H9 (cell line): Measurements from ENCODE around the gene CWC22. TPM values are rescaled to one million over a fixed set of nuclear protein-coding genes. Genes with fewer than 3 reads are reported as not detected.

Experiments used
- DNase-seq: peaks from one replicate; pipeline ENCODE4 v3.0.0-alpha.2; 2017
- H2AFZ ChIP-seq: one replicate; pipeline ENCODE4 v1.6.1; 2013; ENCODE audit warnings: mild to moderate bottlenecking, low read length, control low read depth, moderate library complexity
- H2AK5ac ChIP-seq: 2 replicates; pipeline ENCODE4 v1.6.1; 2013; ENCODE audit warnings: low read length, control low read depth, mixed read lengths; ENCODE audit not compliant: insufficient read length
- H2BK120ac ChIP-seq: one replicate; pipeline ENCODE4 v1.6.1; 2013; ENCODE audit warnings: low read depth, mild to moderate bottlenecking, low read length, control low read depth, inconsistent platforms; ENCODE audit not compliant: poor library complexity, severe bottlenecking
- H2BK12ac ChIP-seq: 2 replicates; pipeline ENCODE4 v1.6.1; 2013; ENCODE audit warnings: low read length, control low read depth, mixed read lengths, low read depth; ENCODE audit not compliant: insufficient read length
- H2BK15ac ChIP-seq: 2 replicates; pipeline ENCODE4 v1.6.1; 2013; ENCODE audit warnings: low read depth, low read length, control low read depth
- H2BK20ac ChIP-seq: one replicate; pipeline ENCODE4 v1.6.1; 2013; ENCODE audit warnings: low read depth, mild to moderate bottlenecking, low read length, control low read depth, inconsistent platforms; ENCODE audit not compliant: poor library complexity, severe bottlenecking
- H2BK5ac ChIP-seq: 2 replicates; pipeline ENCODE4 v1.6.1; 2013; ENCODE audit warnings: low read length, control low read depth, mixed read lengths; ENCODE audit not compliant: insufficient read length
- H3K14ac ChIP-seq: 2 replicates; pipeline ENCODE4 v1.6.1; 2013; ENCODE audit warnings: low read length, control low read depth; ENCODE audit not compliant: insufficient read depth
- H3K18ac ChIP-seq: 2 replicates; pipeline ENCODE4 v1.6.1; 2013; ENCODE audit warnings: low read depth, mild to moderate bottlenecking, mixed read lengths, low read length, control low read depth; ENCODE audit not compliant: insufficient read length
- H3K23ac ChIP-seq: 2 replicates; pipeline ENCODE4 v1.6.1; 2013; ENCODE audit warnings: low read length, control low read depth, mixed read lengths, low read depth; ENCODE audit not compliant: insufficient read length
- H3K23me2 ChIP-seq: 2 replicates; pipeline ENCODE4 v1.6.1; 2013; ENCODE audit warnings: low read depth, mild to moderate bottlenecking, mixed read lengths, low read length, control low read depth; ENCODE audit not compliant: insufficient read length, poor library complexity, severe bottlenecking
- H3K27ac ChIP-seq: 2 replicates; pipeline ENCODE4 v1.5.1; 2013; ENCODE audit warnings: low read length, control low read depth, mixed read lengths, low read depth; ENCODE audit not compliant: insufficient read length
- H3K27me3 ChIP-seq: 2 replicates; pipeline ENCODE4 v1.6.1; 2013; ENCODE audit warnings: low read length, control low read depth, inconsistent platforms; ENCODE audit not compliant: insufficient read depth
- H3K4ac ChIP-seq: 2 replicates; pipeline ENCODE4 v1.6.1; 2013; ENCODE audit warnings: low read depth, mild to moderate bottlenecking, control low read depth, inconsistent platforms, low read length, moderate library complexity
- H3K4me1 ChIP-seq: 2 replicates; pipeline ENCODE4 v1.6.1; 2013; ENCODE audit warnings: low read length, control low read depth, inconsistent platforms; ENCODE audit not compliant: insufficient read depth
- H3K4me2 ChIP-seq: 2 replicates; pipeline ENCODE4 v1.6.1; 2013; ENCODE audit warnings: low read length, control low read depth, mixed read lengths; ENCODE audit not compliant: insufficient read length, insufficient read depth
- H3K56ac ChIP-seq: 2 replicates; pipeline ENCODE4 v1.6.1; 2013; ENCODE audit warnings: low read depth, mild to moderate bottlenecking, mixed read lengths, low read length, control low read depth; ENCODE audit not compliant: insufficient read length
- H3K79me1 ChIP-seq: 2 replicates; pipeline ENCODE4 v1.6.1; 2013; ENCODE audit warnings: low read depth, mild to moderate bottlenecking, moderate library complexity, low read length, control low read depth, inconsistent platforms; ENCODE audit not compliant: insufficient read depth, poor library complexity, severe bottlenecking
- H3K79me2 ChIP-seq: 2 replicates; pipeline ENCODE4 v1.6.1; 2013; ENCODE audit warnings: low read length, control low read depth, inconsistent platforms; ENCODE audit not compliant: insufficient read depth
- H3K9ac ChIP-seq: 2 replicates; pipeline ENCODE4 v1.6.1; 2013; ENCODE audit warnings: low read length, control low read depth, mixed read lengths; ENCODE audit not compliant: insufficient read length; ENCODE audit errors: extremely low read depth
- H3K9me3 ChIP-seq: one replicate; pipeline ENCODE4 v1.6.1; 2013; ENCODE audit warnings: low read depth, low read length, inconsistent platforms; ENCODE audit not compliant: control insufficient read depth
- H3T11ph ChIP-seq: one replicate; pipeline ENCODE4 v1.6.1; 2013; ENCODE audit warnings: mild to moderate bottlenecking, low read length, control low read depth, inconsistent platforms
- H4K20me1 ChIP-seq: one replicate; pipeline ENCODE4 v1.6.1; 2013; ENCODE audit not compliant: control insufficient read depth, insufficient read length, insufficient read depth
- H4K5ac ChIP-seq: 2 replicates; pipeline ENCODE4 v1.6.1; 2013; ENCODE audit warnings: low read depth, mild to moderate bottlenecking, mixed read lengths, low read length, control low read depth; ENCODE audit not compliant: insufficient read length
- H4K8ac ChIP-seq: replicated peaks from 2 replicates; pipeline ENCODE4 v1.6.1; 2013; ENCODE audit warnings: low read length, control low read depth, mixed read lengths, low read depth; ENCODE audit not compliant: insufficient read length
- H4K91ac ChIP-seq: 2 replicates; pipeline ENCODE4 v1.6.1; 2013; ENCODE audit warnings: low read depth, mild to moderate bottlenecking, moderate library complexity, mixed read lengths, low read length, control low read depth; ENCODE audit not compliant: insufficient read length
- H3K27ac Mint-ChIP-seq, 3 experiments: 2 replicates in 2 of 3; 3 replicates in 1 of 3; pipeline ENCODE4 v1.8.0; 2020 to 2021; ENCODE audit warnings: mixed read lengths in 3 of 3, mild to moderate bottlenecking in 1 of 3, moderate library complexity in 1 of 3
- H3K27me3 Mint-ChIP-seq: 2 replicates; pipeline ENCODE4 v1.8.0; 2021; ENCODE audit warnings: low read depth, mild to moderate bottlenecking, moderate library complexity, mixed read lengths
- H3K36me3 Mint-ChIP-seq, 3 experiments: 2 replicates in 2 of 3; 3 replicates in 1 of 3; pipeline ENCODE4 v1.8.0; 2020 to 2021; ENCODE audit warnings: low read depth in 3 of 3, mixed read lengths in 3 of 3; ENCODE audit not compliant: insufficient read depth in 1 of 3
- H3K4me1 Mint-ChIP-seq, 2 experiments: 2 replicates each; pipeline ENCODE4 v1.8.0; 2020; ENCODE audit warnings: mixed read lengths in 2 of 2
- H3K4me3 Mint-ChIP-seq, 2 experiments: 2 replicates in 1 of 2; 3 replicates in 1 of 2; pipeline ENCODE4 v1.8.0; 2020 to 2021; ENCODE audit warnings: mild to moderate bottlenecking in 2 of 2, mixed read lengths in 2 of 2, moderate library complexity in 1 of 2
- H3K9me3 Mint-ChIP-seq, 2 experiments: 2 replicates in 1 of 2; 3 replicates in 1 of 2; pipeline ENCODE4 v1.8.0; 2020; ENCODE audit warnings: mild to moderate bottlenecking in 2 of 2, mixed read lengths in 2 of 2, moderate library complexity in 1 of 2
- CTCF ChIP-seq: fragments of 200-600 bp; sonication (generic); conservative IDR thresholded peaks from 3 replicates; pipeline ENCODE4 v1.8.0; 2021; ENCODE audit warnings: antibody characterized with exemption, mild to moderate bottlenecking
- WGBS: extraction: QIAGEN DNeasy Blood & Tissue Kit; methylation state at CpG from one replicate; pipeline ENCODE4 v1.1.7; 2013; ENCODE audit warnings: missing lambda C conversion rate, low lambda C conversion rate, mixed read lengths; ENCODE audit not compliant: insufficient read length; ENCODE audit errors: extremely low coverage; 5-methylcytosine and 5-hydroxymethylcytosine counted together
- total RNA-seq: library from RNA; stranded (reverse); gene quantifications from 2 replicates; pipeline ENCODE4 v1.2.1, GENCODE V29; 2021

Gene CWC22
- total RNA-seq, 1 experiment from 2014 or later, result 43.4 TPM

GRCh38 chr2:179966778-179967394 is 40.2 kb downstream of the CWC22 start:
- no peak overlapping the region for H3K4me2 ChIP-seq
- H3T11ph ChIP-seq, result no peak overlapping the region
- no peaks in the 10 kb centered on the region for H3K9me3 ChIP-seq
- H2BK15ac ChIP-seq, result no peak overlapping the region
- peaks cover 20 to 53% (median 44%) of the 10 kb centered on the region in 3 experiments for H3K36me3 Mint-ChIP-seq
- H3K4me1 Mint-ChIP-seq, result peaks cover 10 to 16% of the 10 kb centered on the region in 2 experiments
- no peak overlapping the region for H4K8ac ChIP-seq
- no peak overlapping the region for H3K56ac ChIP-seq
- no peak overlapping the region for H2BK12ac ChIP-seq
- H3K23ac ChIP-seq, result no peak overlapping the region
- no peak overlapping the region for H3K14ac ChIP-seq
- no peak overlapping the region for H2BK5ac ChIP-seq
- no peak overlapping the region for H4K91ac ChIP-seq
- WGBS, result no CpG with 5 or more reads among the region's 3 CpGs
- no peak overlapping the region for H2BK120ac ChIP-seq
- H3K9me3 Mint-ChIP-seq, result no peaks in the 10 kb centered on the region
- H3K4ac ChIP-seq, result no peak overlapping the region
- no peak overlapping the region for H2AK5ac ChIP-seq
- TF ChIP-seq CTCF, result no peak
- no peak overlapping the region for H3K18ac ChIP-seq
- no peaks in the 10 kb centered on the region for H3K79me2 ChIP-seq
- DNase-seq, result no peak
- H3K4me1 ChIP-seq, result no peaks in the 10 kb centered on the region; the same call in 1 of the 2 replicates
- no peak overlapping the region for H3K4me3 Mint-ChIP-seq
- no peak overlapping the region for H2BK20ac ChIP-seq
- no peaks in the 10 kb centered on the region for H3K23me2 ChIP-seq
- no peak overlapping the region for H3K27ac ChIP-seq
- no peak overlapping the region for H4K5ac ChIP-seq
- H3K79me1 ChIP-seq, result no peaks in the 10 kb centered on the region
- H4K20me1 ChIP-seq, result no peaks in the 10 kb centered on the region
- H2AFZ ChIP-seq, result no peak overlapping the region
- H3K27me3 ChIP-seq, result no peaks in the 10 kb centered on the region
- no peaks in the 10 kb centered on the region for H3K27me3 Mint-ChIP-seq
- H3K9ac ChIP-seq, result no peak overlapping the region
- H3K27ac Mint-ChIP-seq, result peak overlapping the region; percentile 1 to 59 (median 12); a peak in 5 of 7 replicates
